Hepatocyte (in vitro differentiated cells): Measurements from ENCODE around the gene GRAMD1C.

ENCODE experiments used
- CTCF ChIP-seq: fragments of 200-600 bp; sonication (generic); IDR thresholded peaks from 2 replicates; pipeline ENCODE4 v1.5.1; 2016; ENCODE audit warnings: antibody characterized with exemption, mild to moderate bottlenecking; ENCODE audit not compliant: poor library complexity
- EZH2 ChIP-seq: fragments of 200-600 bp; sonication (generic); IDR thresholded peaks from 2 replicates; pipeline ENCODE4 v1.6.1; 2016; ENCODE audit warnings: antibody characterized with exemption, mild to moderate bottlenecking, borderline replicate concordance
- EZH2phosphoT487 ChIP-seq: fragments of 200-600 bp; sonication (generic); IDR thresholded peaks from one replicate; pipeline ENCODE4 v1.6.1; 2018; ENCODE audit warnings: antibody characterized with exemption, mild to moderate bottlenecking, low read depth, moderate library complexity; ENCODE audit not compliant: unreplicated experiment, severe bottlenecking

- no peak for TF ChIP-seq CTCF
- TF ChIP-seq EZH2, result no peak
- TF ChIP-seq EZH2phosphoT487, result no peak
Measured at GRCh38 chr3:113927556-113927955, 89.0 kb downstream of the GRAMD1C start.
